Fibroblast of skin of right biceps (primary cell): ENCODE measurements around the gene GRIA1.

Experiments
- DNase-seq: peaks from one replicate; pipeline ENCODE4 v3.0.0-alpha.2; 2013

The GRIA1 gene

GRCh38 chr5:153552886-153553285 lies 62.4 kb downstream of the GRIA1 start:
- peak; percentile 73 for DNase-seq

GRCh38 chr5:153555420-153556114 lies 65.1 kb downstream of the GRIA1 start:
- DNase-seq = no peak

- no peak for DNase-seq
Observed at GRCh38 chr5:153558957-153559356, 68.5 kb downstream of the GRIA1 start.

GRCh38 chr5:153559926-153560325 lies 69.5 kb downstream of the GRIA1 start:
- DNase-seq = peak; percentile 71

GRCh38 chr5:153562189-153562588 lies 71.7 kb downstream of the GRIA1 start:
- DNase-seq = peak; percentile 86

GRCh38 chr5:153565822-153566221 lies 75.4 kb downstream of the GRIA1 start:
- peak; percentile 85 for DNase-seq

- DNase-seq = peak; percentile 20
Observed at GRCh38 chr5:153569036-153569435, 78.6 kb downstream of the GRIA1 start.

- no peak for DNase-seq
Observed at GRCh38 chr5:153571162-153571561, 80.7 kb downstream of the GRIA1 start.

GRCh38 chr5:153572411-153573145 lies 82.1 kb downstream of the GRIA1 start:
- no peak for DNase-seq

GRCh38 chr5:153573326-153574033 lies 83.0 kb downstream of the GRIA1 start:
- DNase-seq = peak; percentile 30

- peak; percentile 47 for DNase-seq
Observed at GRCh38 chr5:153584126-153584959, 93.9 kb downstream of the GRIA1 start.

GRCh38 chr5:153584960-153585359 lies 94.5 kb downstream of the GRIA1 start:
- DNase-seq = no peak

GRCh38 chr5:153585622-153586277 lies 95.3 kb downstream of the GRIA1 start:
- no peak for DNase-seq

- DNase-seq = no peak
Observed at GRCh38 chr5:153592081-153592480, 101.6 kb downstream of the GRIA1 start.

GRCh38 chr5:153594785-153595184 lies 104.3 kb downstream of the GRIA1 start:
- no peak for DNase-seq

GRCh38 chr5:153598099-153598498 lies 107.6 kb downstream of the GRIA1 start:
- DNase-seq = no peak

- DNase-seq = no peak
Observed at GRCh38 chr5:153601377-153601776, 110.9 kb downstream of the GRIA1 start.

- DNase-seq = no peak
Observed at GRCh38 chr5:153605386-153605785, 114.9 kb downstream of the GRIA1 start.

- no peak for DNase-seq
Observed at GRCh38 chr5:153610009-153610408, 119.5 kb downstream of the GRIA1 start.

- DNase-seq = no peak
Observed at GRCh38 chr5:153610811-153611210, 120.3 kb downstream of the GRIA1 start.

- peak; percentile 96 for DNase-seq
Observed at GRCh38 chr5:153613144-153613543, 122.7 kb downstream of the GRIA1 start.

GRCh38 chr5:153613672-153614071 lies 123.2 kb downstream of the GRIA1 start:
- no peak for DNase-seq
